ENCODE data around the gene TMPRSS15. TPM values are rescaled to one million over a fixed set of nuclear protein-coding genes. Genes with fewer than 3 reads are reported as not detected.
A peak's percentile ranks its signal among the peaks of the same experiment; 100 is the strongest.
"Not testable (repeated sequence)": the region's sequence is repeated elsewhere in the genome, so short reads cannot be mapped to it uniquely, and the experiment has no call there.

The TMPRSS15 gene
- total RNA-seq, 1 experiment from 2014 or later = not detected

GRCh38 chr21:18398843-18399242 lies 4.7 kb downstream of the TMPRSS15 start:
- H3K36me3 Mint-ChIP-seq = peaks cover 13% of the 10 kb centered on the region
- no peak overlapping the region for H3K4me3 Mint-ChIP-seq
- CTCF ChIA-PET = interaction anchor here (0.7 kb wide), 1 partner anchor 14 kb away, joined by 5 read pairs; no protein-coding TSS in a partner anchor
- peaks cover 19% of the 10 kb centered on the region for H3K9me3 Mint-ChIP-seq
- no peaks in the 10 kb centered on the region for H3K27me3 Mint-ChIP-seq (ENCODE audit: low read depth)
- no peak for DNase-seq (ENCODE audit: low spot score)
- no peak overlapping the region for H3K27ac Mint-ChIP-seq
- ATAC-seq = no peak
- peaks cover 11% of the 10 kb centered on the region for H3K4me1 Mint-ChIP-seq
- no peak for TF ChIP-seq JUN (CRISPR knock-in tag; IDR thresholded peaks at IDR 0.05)
- TF ChIP-seq STAT6 (CRISPR knock-in tag; conservative IDR thresholded peaks at IDR 0.05; ENCODE audit: low read depth) = no peak
- POLR2A ChIA-PET = no interaction called here

GRCh38 chr21:18387994-18388393 lies 15.6 kb downstream of the TMPRSS15 start:
- POLR2A ChIA-PET = interaction anchor here (0.6 kb wide), 1 partner anchor 939 kb away, joined by 4 read pairs; no protein-coding TSS in a partner anchor
- H3K9me3 Mint-ChIP-seq = peaks cover 27% of the 10 kb centered on the region
- no peak overlapping the region for H3K27ac Mint-ChIP-seq
- H3K27me3 Mint-ChIP-seq (ENCODE audit: low read depth) = peaks cover 4% of the 10 kb centered on the region; the same call in 1 of the 2 replicates
- CTCF ChIA-PET = interaction anchor here (1.0 to 1.3 kb wide), 3 partner anchors 41 to 869 kb away, joined by 3 to 4 read pairs (median 4); no protein-coding TSS in a partner anchor
- ATAC-seq (no peak), DNase-seq (ENCODE audit: low spot score) (no peak)
- TF ChIP-seq TEAD4 (CRISPR knock-in tag; IDR thresholded peaks at IDR 0.05) (no peak), IRF1 (CRISPR knock-in tag; IDR thresholded peaks at IDR 0.05) (no peak)
- H3K4me3 Mint-ChIP-seq = no peak overlapping the region
- H3K36me3 Mint-ChIP-seq = peaks cover 27% of the 10 kb centered on the region
- H3K4me1 Mint-ChIP-seq = peaks cover 7% of the 10 kb centered on the region

GRCh38 chr21:18384771-18385170 lies 18.8 kb downstream of the TMPRSS15 start:
- Mint-ChIP-seq H3K9me3 (no peaks in the 10 kb centered on the region), H3K27ac (no peak overlapping the region), H3K27me3 (ENCODE audit: low read depth) (no peaks in the 10 kb centered on the region), H3K4me3 (no peak overlapping the region), H3K36me3 (no peaks in the 10 kb centered on the region), H3K4me1 (peaks cover 7% of the 10 kb centered on the region)
- no peak for TF ChIP-seq ETV6 (CRISPR knock-in tag; IDR thresholded peaks at IDR 0.05)
- TF ChIP-seq KAT7 (CRISPR knock-in tag; IDR thresholded peaks at IDR 0.05; ENCODE audit: borderline replicate concordance) = no peak
- TF ChIP-seq SOX15 (CRISPR knock-in tag; IDR thresholded peaks at IDR 0.05) = no peak
- TF ChIP-seq, protein P1, sequence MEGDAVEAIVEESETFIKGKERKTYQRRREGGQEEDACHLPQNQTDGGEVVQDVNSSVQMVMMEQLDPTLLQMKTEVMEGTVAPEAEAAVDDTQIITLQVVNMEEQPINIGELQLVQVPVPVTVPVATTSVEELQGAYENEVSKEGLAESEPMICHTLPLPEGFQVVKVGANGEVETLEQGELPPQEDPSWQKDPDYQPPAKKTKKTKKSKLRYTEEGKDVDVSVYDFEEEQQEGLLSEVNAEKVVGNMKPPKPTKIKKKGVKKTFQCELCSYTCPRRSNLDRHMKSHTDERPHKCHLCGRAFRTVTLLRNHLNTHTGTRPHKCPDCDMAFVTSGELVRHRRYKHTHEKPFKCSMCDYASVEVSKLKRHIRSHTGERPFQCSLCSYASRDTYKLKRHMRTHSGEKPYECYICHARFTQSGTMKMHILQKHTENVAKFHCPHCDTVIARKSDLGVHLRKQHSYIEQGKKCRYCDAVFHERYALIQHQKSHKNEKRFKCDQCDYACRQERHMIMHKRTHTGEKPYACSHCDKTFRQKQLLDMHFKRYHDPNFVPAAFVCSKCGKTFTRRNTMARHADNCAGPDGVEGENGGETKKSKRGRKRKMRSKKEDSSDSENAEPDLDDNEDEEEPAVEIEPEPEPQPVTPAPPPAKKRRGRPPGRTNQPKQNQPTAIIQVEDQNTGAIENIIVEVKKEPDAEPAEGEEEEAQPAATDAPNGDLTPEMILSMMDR (IDR thresholded peaks at IDR 0.05) = peak; percentile 41; the same call in 1 of the 2 replicates
- TF ChIP-seq FOXP1 (CRISPR knock-in tag; IDR thresholded peaks at IDR 0.05; ENCODE audit: borderline replicate concordance) = no peak
- TF ChIP-seq ERG (CRISPR knock-in tag; IDR thresholded peaks at IDR 0.05) = no peak
- TF ChIP-seq IRF1 (CRISPR knock-in tag; IDR thresholded peaks at IDR 0.05) = no peak
- TF ChIP-seq ATF1 (CRISPR knock-in tag; IDR thresholded peaks at IDR 0.05) = no peak
- ChIA-PET CTCF (interaction anchor here (0.6 to 1.8 kb wide), 10 partner anchors 11 to 142 kb away, joined by 3 to 5 read pairs (median 4); no protein-coding TSS in a partner anchor), POLR2A (no interaction called here)
- no peak for DNase-seq (ENCODE audit: low spot score)
- no peak for ATAC-seq

DNA sequence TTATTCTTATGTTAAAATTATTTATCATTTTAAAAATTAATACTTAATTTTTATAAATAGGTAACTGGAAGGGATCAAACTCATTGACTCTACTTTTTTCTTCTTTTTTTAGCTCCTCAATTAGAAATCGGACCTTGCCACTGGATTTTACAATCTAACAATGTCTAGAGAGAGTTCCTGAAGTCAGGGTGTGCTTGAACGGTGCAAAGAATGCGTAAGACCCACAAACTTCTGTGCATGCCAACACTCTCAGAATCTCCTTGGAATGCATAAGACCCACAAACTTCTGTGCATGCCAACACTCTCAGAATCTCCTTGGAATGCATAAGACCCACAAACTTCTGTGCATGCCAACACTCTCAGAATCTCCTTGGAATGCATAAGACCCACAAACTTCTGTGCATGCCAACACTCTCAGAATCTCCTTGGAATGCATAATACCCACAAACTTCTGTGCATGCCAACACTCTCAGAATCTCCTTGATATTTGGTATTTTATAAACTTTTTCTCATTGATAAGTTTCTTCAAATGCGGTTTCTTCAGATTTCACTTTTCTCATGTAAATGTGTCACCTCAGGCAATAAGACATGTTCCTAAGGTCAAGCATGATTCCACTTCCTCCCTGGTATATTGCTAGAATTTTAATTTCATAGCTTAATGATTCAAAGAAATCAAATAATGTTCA lies 20.5 kb downstream of the TMPRSS15 start:
- H3K27ac Mint-ChIP-seq; H3K4me1 Mint-ChIP-seq; H3K27me3 Mint-ChIP-seq (ENCODE audit: low read depth); H3K4me3 Mint-ChIP-seq; DNase-seq (ENCODE audit: low spot score); H3K9me3 Mint-ChIP-seq; ATAC-seq; H3K36me3 Mint-ChIP-seq; POLR2A ChIA-PET: not testable (repeated sequence)
- CTCF ChIA-PET = interaction anchor here (1.3 kb wide), 1 partner anchor 14 kb away, joined by 3 read pairs; no protein-coding TSS in a partner anchor

Measured in WTC11 (cell line).